ENCODE results near the gene SEMA5A. TPM values are rescaled to one million over a fixed set of nuclear protein-coding genes. Genes with fewer than 3 reads are reported as not detected.

Gene SEMA5A
- polyA plus RNA-seq, 1 experiment = 98.4 TPM

GRCh38 chr5:9168791-9169556, 376.9 kb downstream of the SEMA5A start:
- CTCF ChIA-PET = no interaction called here
- H3K27me3 ChIP-seq (ENCODE audit: control insufficient read depth, insufficient read depth, low read length) = no peaks in the 10 kb centered on the region
- H3K4me3 ChIP-seq (ENCODE audit: low read depth, low read length) = no peak overlapping the region
- peaks cover 3% of the 10 kb centered on the region; the same call in 1 of the 2 replicates for H3K36me3 ChIP-seq (ENCODE audit: control insufficient read depth, insufficient read depth, low read length)
- no peak for DNase-seq (ENCODE audit: low read depth)
- POLR2A ChIA-PET = no interaction called here
- no peak for TF ChIP-seq CTCF (IDR thresholded peaks at IDR 0.05; ENCODE audit: insufficient read depth, low read depth, low read length)

- DNase-seq (ENCODE audit: low read depth) = no peak
- ChIA-PET CTCF (interaction anchor here (0.6 to 1.4 kb wide), 4 partner anchors 8 to 123 kb away, joined by 3 to 5 read pairs (median 3); no protein-coding TSS in a partner anchor), POLR2A (no interaction called here)
- Histone ChIP-seq H3K27me3 (ENCODE audit: control insufficient read depth, insufficient read depth, low read length) (no peaks in the 10 kb centered on the region), H3K36me3 (ENCODE audit: control insufficient read depth, insufficient read depth, low read length) (peaks cover 4% of the 10 kb centered on the region; the same call in 1 of the 2 replicates), H3K4me3 (ENCODE audit: low read depth, low read length) (no peak overlapping the region)
- TF ChIP-seq CTCF (IDR thresholded peaks at IDR 0.05; ENCODE audit: insufficient read depth, low read depth, low read length) = no peak
These were observed 379.4 kb downstream of the SEMA5A start for GRCh38 chr5:9166202-9167112.

- peaks cover 4% of the 10 kb centered on the region; the same call in 1 of the 2 replicates for H3K36me3 ChIP-seq (ENCODE audit: control insufficient read depth, insufficient read depth, low read length)
- TF ChIP-seq CTCF (IDR thresholded peaks at IDR 0.05; ENCODE audit: insufficient read depth, low read depth, low read length) = no peak
- no peak for DNase-seq (ENCODE audit: low read depth)
- ChIA-PET CTCF (interaction anchor here (0.6 to 0.9 kb wide), 3 partner anchors 9 to 342 kb away, joined by 3 read pairs; no protein-coding TSS in a partner anchor), POLR2A (no interaction called here)
- H3K27me3 ChIP-seq (ENCODE audit: control insufficient read depth, insufficient read depth, low read length) = no peaks in the 10 kb centered on the region
- H3K4me3 ChIP-seq (ENCODE audit: low read depth, low read length) = no peak overlapping the region
These were observed 380.3 kb downstream of the SEMA5A start for GRCh38 chr5:9165546-9165945.

- CTCF ChIA-PET = no interaction called here
- Histone ChIP-seq H3K36me3 (ENCODE audit: control insufficient read depth, insufficient read depth, low read length) (peaks cover 2% of the 10 kb centered on the region), H3K4me3 (ENCODE audit: low read depth, low read length) (no peak overlapping the region), H3K27me3 (ENCODE audit: control insufficient read depth, insufficient read depth, low read length) (no peaks in the 10 kb centered on the region)
- POLR2A ChIA-PET = no interaction called here
- no peak for TF ChIP-seq CTCF (IDR thresholded peaks at IDR 0.05; ENCODE audit: insufficient read depth, low read depth, low read length)
- no peak for DNase-seq (ENCODE audit: low read depth)
These were observed 385.1 kb downstream of the SEMA5A start for GRCh38 chr5:9160747-9161146.

GRCh38 chr5:9157811-9158210, 388.1 kb downstream of the SEMA5A start:
- CTCF ChIA-PET = interaction anchor here (1.0 kb wide), 2 partner anchors 10 to 50 kb away, joined by 3 to 4 read pairs; no protein-coding TSS in a partner anchor

More at GRCh38 chr5:9157811-9158210, 388.1 kb downstream of the SEMA5A start:
- H3K4me3 ChIP-seq (ENCODE audit: low read depth, low read length) = no peak overlapping the region
- POLR2A ChIA-PET = no interaction called here
- TF ChIP-seq CTCF (IDR thresholded peaks at IDR 0.05; ENCODE audit: insufficient read depth, low read depth, low read length) = no peak
- peaks cover 6% of the 10 kb centered on the region for H3K36me3 ChIP-seq (ENCODE audit: control insufficient read depth, insufficient read depth, low read length)
- no peak for DNase-seq (ENCODE audit: low read depth)
- H3K27me3 ChIP-seq (ENCODE audit: control insufficient read depth, insufficient read depth, low read length) = no peaks in the 10 kb centered on the region

All from BJ (cell line).